RWPE1 (cell line): ENCODE measurements around the gene TRUB1.

ENCODE experiments used
- CTCF ChIA-PET: fragments of 350-600 bp; sonication (Branson Sonifier 250); formaldehyde crosslinking; extraction: SDS; loops from one replicate; lab custom pipeline; 2021; lab: Yijun Ruan, JAX
- POLR2A ChIA-PET: fragments of 400-600 bp; formaldehyde crosslinking; extraction: SDS; loops from one replicate; lab custom pipeline; 2020; ENCODE audit warnings: antibody characterized with exemption; ENCODE audit not compliant: low non-redundant PET; lab: Yijun Ruan, JAX
- DNase-seq: peaks from one replicate; pipeline ENCODE4 v3.0.0; 2012; ENCODE audit warnings: low spot score
- H3K27ac ChIP-seq: fragments of 450-650 bp; 2 replicates; pipeline ENCODE4 v1.5.1; 2017
- CTCF ChIP-seq: fragments of 450-650 bp; conservative IDR thresholded peaks from 2 replicates; pipeline ENCODE4 v1.5.1; 2017; ENCODE audit warnings: low read depth, mild to moderate bottlenecking

Gene TRUB1

GRCh38 chr10:114902151-114902550 is 35.8 kb upstream of the TRUB1 start:
- POLR2A ChIA-PET: no interaction called here
- CTCF ChIA-PET: no interaction called here
- no peak overlapping the region for H3K27ac ChIP-seq
- no peak for TF ChIP-seq CTCF
- DNase-seq: no peak

- TF ChIP-seq CTCF: no peak
- ChIA-PET POLR2A (no interaction called here), CTCF (interaction anchor here (0.6 kb wide), 1 partner anchor 82 kb away, joined by 3 read pairs; no protein-coding TSS in a partner anchor)
These were observed 32.5 kb upstream of the TRUB1 start for GRCh38 chr10:114905450-114905849.

GRCh38 chr10:114906981-114907380 is 31.0 kb upstream of the TRUB1 start:
- TF ChIP-seq CTCF: no peak
- CTCF ChIA-PET: no interaction called here
- POLR2A ChIA-PET: no interaction called here
- no peak for DNase-seq
- H3K27ac ChIP-seq: no peak overlapping the region

More at GRCh38 chr10:114905450-114905849, 32.5 kb upstream of the TRUB1 start:
- peak; percentile 41 for DNase-seq
- H3K27ac ChIP-seq: no peak overlapping the region

GRCh38 chr10:114908896-114909295 is 29.1 kb upstream of the TRUB1 start:
- H3K27ac ChIP-seq: no peak overlapping the region
- ChIA-PET POLR2A (no interaction called here), CTCF (no interaction called here)
- DNase-seq: no peak
- TF ChIP-seq CTCF: no peak

- no peak for TF ChIP-seq CTCF
- no peak for DNase-seq
- ChIA-PET CTCF (no interaction called here), POLR2A (no interaction called here)
- H3K27ac ChIP-seq: no peak overlapping the region
These were observed 26.8 kb upstream of the TRUB1 start for GRCh38 chr10:114911052-114911711.

- CTCF ChIA-PET: no interaction called here
- TF ChIP-seq CTCF: no peak
- H3K27ac ChIP-seq: no peak overlapping the region
- no peak for DNase-seq
- POLR2A ChIA-PET: no interaction called here
These were observed 26.1 kb upstream of the TRUB1 start for GRCh38 chr10:114911801-114912469.
